ENCODE data around the gene ZNF394.
"Not testable (repeated sequence)": the region's sequence is repeated elsewhere in the genome, so short reads cannot be mapped to it uniquely, and the experiment has no call there.

ZNF394 gene

DNA sequence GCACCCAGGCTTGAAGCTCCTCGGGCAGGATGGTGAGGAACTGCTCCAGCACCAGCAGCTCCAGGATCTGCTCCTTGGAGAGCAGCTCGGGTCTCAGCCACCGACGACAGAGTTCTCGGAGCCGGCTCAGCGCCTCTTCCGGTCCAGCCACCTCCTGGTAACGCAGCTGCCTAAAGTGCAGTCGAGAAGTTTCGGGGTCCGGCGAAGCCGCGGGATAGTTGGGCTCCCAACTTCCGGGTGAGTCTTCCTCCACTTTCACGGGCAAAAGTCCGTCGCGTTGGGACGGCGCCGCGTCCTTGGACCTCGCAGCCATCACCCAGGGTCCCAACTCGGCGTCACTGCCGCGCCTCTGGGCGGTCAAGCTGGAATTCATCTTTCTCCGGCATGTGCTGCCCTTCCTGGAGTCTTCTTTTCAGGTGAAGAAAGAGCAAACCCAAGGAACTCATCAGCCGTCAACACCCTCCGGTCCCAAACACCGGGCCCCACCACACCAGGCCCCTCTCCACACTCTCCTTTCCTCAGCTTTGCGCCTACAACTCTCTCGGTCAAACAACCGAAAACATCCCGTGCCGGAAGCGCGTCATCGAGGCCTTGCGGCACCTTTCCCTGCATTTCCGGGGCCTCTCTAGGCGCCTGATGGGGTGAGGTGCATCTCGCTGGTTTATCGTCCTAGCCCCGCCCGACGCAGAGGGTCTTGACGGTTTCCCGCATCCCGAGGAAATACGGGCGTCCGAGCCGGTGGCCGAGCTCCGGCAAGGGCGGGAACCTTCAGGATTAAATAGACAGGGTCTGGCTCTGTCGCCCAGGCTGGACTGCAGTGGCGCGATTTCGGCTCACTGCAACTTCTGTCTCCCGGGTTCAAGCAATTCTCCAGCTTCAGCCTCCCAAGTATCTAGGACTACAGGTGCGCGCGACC lies at the start of gene ZNF394:
Gene ZNF394, minus strand, starts transcription at position 561 of the 916 bp plus-strand sequence. Its CDS starts 188 bp downstream, at position 373.
- DNase-seq (ENCODE audit: low read depth in 3 of 3), result peak; percentile 66 to 77 (median 76)

GRCh38 chr7:99549545-99549944 lies 49.5 kb upstream of the ZNF394 start:
- DNase-seq (ENCODE audit: low read depth in 3 of 3), result not testable (repeated sequence)

DNA sequence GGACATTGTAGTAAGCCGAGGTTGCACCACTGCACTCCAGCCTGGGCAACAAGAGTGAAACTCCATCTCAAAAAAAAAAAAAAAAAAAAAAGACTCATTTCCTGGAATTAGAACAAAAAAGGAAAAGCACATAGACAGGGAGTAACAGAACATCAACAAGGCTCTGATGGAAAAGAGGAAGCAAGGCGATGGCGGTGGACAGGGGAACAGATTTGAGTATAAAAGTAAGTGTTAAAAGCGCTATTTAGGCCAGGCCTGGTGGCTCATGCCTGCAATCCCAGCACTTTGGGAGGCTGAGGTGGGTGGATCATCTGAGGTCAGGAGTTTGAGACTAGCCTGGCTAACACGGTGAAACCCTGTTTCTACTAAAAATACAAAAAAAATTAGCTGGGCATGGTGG lies 45.2 kb upstream of the ZNF394 start:
- DNase-seq (ENCODE audit: low read depth in 3 of 3), result not testable (repeated sequence)

DNA sequence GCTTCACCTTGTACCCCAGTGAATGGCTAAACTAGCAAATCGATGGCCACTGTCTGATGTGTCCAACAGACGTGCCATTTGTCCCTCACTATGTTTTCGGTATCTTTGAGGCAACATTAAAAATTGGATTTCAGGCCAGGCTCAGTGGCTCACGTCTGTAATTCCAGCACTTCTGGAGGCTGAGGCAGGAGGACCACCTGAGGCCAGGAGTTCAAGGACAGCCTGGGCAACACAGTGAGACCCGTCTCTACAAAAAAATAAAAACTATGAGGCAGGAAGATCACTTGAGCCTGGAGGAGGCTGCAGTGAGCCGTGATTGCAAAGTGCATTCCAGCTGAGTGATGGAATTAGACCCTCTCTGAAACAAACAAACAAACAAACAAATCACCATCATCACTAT lies 43.8 kb upstream of the ZNF394 start:
- no peak for DNase-seq (ENCODE audit: low read depth in 3 of 3)

GRCh38 chr7:99543081-99543671 lies 43.1 kb upstream of the ZNF394 start:
- no peak for DNase-seq (ENCODE audit: low read depth in 3 of 3)

- DNase-seq (ENCODE audit: low read depth in 3 of 3), result no peak
These were observed 41.1 kb upstream of the ZNF394 start for GRCh38 chr7:99541212-99541611.

DNA sequence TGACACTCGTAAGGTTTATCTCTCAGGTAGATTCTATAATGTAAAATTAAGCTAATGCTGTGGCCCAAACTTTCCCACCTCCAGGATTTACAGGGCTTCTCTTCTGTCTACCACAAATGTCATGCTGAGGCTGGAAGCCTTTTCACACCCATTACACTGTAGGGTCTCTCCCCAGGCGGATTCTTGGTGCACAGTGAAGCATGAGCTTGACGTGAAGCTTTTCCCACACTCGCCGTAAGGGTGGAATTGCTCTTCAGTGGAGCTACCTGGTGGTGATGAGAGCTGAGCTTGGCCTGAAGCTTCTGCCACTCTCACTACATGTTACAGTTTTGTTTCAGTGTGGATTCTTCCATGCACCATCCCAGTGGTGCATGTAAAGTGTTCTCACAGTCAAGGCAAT lies 40.5 kb upstream of the ZNF394 start:
- no peak for DNase-seq (ENCODE audit: low read depth in 3 of 3)

DNA sequence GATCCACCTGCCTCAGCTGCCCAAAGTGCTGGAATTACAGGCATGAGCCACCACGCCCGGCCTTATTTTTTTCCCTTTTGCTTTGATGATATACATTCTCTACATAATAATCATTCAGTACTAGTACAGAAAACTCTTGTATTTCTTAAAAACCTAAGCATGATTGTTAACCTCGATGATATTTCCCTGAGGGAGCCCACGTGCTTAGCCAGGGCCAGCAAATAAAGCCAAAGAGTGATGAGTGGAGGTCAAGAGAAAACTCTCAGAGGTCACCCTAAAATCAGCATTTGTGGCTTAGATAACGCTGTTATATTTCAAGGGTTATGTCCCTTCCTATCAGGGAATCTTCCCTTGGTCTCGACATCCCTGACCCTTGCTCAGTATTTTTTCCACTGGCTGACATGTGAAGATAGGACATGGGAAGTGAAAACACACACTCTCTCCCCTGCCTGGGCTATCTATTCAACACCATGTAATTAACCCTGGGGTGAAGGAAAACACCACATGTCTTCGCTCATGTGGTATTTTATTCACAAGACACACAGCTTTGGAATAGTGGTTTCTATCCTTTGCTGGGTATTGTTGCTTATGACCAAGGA lies 39.2 kb upstream of the ZNF394 start:
- no peak for DNase-seq (ENCODE audit: low read depth in 3 of 3)

DNA sequence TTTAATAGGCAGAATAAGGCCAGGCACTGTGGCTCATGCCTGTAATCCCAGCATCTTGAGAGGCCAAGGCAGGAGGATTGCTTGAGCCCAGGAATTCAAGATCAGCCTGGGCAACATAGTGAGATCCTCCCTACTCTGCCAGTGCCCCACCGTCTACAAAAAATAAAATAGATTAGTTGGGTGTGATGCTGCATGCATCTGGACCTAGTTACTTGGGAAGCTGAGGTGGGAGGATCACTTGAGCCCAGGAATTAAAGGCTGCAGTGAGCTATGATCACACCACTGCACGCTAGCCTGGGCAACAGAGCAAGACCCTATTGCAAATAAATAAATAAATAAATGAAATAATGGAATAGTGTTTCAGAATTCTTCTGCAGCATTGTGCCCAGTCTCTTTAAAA lies 35.6 kb upstream of the ZNF394 start:
- DNase-seq (ENCODE audit: low read depth in 3 of 3), result no peak

DNA sequence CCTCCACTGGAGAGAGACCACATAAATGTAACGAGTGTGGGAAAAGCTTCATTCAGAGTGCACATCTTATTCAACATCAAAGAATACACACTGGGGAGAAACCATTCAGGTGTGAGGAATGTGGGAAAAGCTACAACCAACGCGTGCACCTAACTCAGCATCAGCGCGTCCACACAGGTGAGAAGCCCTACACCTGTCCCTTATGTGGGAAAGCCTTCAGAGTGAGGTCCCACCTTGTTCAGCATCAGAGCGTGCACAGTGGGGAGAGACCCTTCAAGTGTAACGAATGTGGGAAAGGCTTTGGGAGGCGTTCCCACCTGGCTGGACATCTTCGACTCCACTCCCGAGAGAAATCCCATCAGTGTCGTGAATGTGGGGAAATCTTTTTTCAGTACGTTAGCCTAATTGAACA lies 31.3 kb upstream of the ZNF394 start:
- DNase-seq (ENCODE audit: low read depth in 3 of 3), result no peak

- DNase-seq (ENCODE audit: low read depth in 3 of 3), result no peak
These were observed 25.8 kb upstream of the ZNF394 start for GRCh38 chr7:99525713-99526440.

DNA sequence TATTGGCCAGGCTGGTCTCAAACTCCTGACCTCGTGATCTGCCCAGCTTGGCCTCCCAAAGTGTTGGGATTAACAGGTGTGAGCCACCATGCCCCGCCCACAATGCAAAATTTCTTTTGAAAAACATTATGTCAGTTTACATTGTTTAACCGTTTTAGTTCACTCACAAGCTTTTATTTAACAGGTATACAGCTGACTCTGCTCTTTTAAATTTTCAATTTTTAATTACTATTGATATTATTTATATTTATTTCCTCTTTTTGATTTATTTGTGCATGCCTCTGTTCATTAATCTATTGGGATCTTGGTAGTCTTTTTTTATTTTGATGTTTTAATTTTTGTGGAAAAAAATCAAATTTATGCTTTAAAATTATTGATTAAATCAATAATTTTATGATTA lies 21.3 kb upstream of the ZNF394 start:
- DNase-seq (ENCODE audit: low read depth in 3 of 3), result no peak

DNA sequence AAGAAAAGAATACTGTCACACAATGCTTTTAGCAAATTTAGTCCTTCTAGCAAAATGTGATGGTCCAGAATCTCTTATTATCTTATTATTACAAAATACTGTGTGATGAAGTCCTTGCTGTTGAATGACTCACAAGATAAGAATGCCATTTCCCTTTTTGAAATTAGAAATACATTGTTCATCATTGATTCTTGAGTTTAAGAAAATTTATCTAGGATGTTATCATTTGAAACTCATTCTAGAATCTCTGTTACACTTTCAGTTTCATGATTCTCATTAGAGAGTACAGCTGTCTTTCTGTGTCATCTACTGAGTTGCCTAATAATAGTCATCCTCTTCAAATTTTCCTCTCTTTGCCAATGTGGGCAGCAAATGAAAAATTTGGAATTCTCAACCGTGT lies 14.0 kb upstream of the ZNF394 start:
- no peak for DNase-seq (ENCODE audit: low read depth in 3 of 3)

DNA sequence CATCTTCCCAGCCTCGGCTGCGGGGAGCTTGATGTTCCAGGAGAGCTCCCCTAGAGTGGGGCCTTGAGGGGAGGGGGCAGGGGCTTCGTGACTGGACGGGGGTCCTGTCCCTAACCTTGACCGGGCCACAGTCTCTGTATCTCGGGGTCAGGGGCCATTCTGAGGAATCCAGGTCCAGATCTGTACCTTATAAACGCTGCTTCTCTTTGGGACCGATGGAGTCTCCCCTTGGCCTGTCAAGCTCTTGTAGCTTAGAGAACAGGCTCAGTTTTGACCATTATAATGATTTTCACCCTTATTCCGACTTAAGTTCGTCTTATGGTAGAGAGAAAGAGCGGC lies 5.2 kb upstream of the ZNF394 start:
- no peak for DNase-seq (ENCODE audit: low read depth in 3 of 3)

GRCh38 chr7:99504603-99505323 lies 4.7 kb upstream of the ZNF394 start, which contains the start of gene ZKSCAN5:
TSS of gene ZKSCAN5 (plus strand) at chr7:99504662. CDS start at chr7:99506045, 1,383 bp downstream.
- peak; percentile 93 to 97 (median 93) for DNase-seq (ENCODE audit: low read depth in 3 of 3)

GRCh38 chr7:99504281-99504602 lies 4.2 kb upstream of the ZNF394 start:
- DNase-seq (ENCODE audit: low read depth in 3 of 3), result no peak

- not testable (repeated sequence) for DNase-seq (ENCODE audit: low read depth in 3 of 3)
These were observed 1.2 kb upstream of the ZNF394 start for GRCh38 chr7:99501236-99501635.

DNA sequence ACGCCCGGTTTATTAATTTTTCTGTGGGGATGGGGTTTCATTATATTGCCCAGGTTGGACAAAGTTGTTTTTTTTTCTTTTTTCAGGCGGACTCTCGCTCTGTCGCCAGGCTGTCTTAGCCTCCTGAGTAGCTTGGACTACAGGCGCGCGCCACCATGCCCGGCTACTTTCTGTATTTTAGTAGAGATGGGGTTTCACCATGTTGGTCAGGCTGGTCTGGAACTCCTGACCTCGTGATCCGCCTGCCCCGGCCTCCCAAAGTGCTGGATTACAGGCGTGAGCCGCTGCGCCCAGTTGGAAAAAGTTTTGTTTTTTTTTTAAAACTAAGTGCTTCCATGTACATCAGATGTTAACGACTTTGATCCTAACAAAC lies 542 bp upstream of the ZNF394 start:
- DNase-seq (ENCODE audit: low read depth in 3 of 3), result no peak

- no peak for DNase-seq (ENCODE audit: low read depth in 3 of 3)
These were observed 735 bp downstream of the ZNF394 start for GRCh38 chr7:99499371-99499720.

- no peak for DNase-seq (ENCODE audit: low read depth in 3 of 3)
These were observed 1.5 kb downstream of the ZNF394 start for GRCh38 chr7:99498546-99498944.

DNA sequence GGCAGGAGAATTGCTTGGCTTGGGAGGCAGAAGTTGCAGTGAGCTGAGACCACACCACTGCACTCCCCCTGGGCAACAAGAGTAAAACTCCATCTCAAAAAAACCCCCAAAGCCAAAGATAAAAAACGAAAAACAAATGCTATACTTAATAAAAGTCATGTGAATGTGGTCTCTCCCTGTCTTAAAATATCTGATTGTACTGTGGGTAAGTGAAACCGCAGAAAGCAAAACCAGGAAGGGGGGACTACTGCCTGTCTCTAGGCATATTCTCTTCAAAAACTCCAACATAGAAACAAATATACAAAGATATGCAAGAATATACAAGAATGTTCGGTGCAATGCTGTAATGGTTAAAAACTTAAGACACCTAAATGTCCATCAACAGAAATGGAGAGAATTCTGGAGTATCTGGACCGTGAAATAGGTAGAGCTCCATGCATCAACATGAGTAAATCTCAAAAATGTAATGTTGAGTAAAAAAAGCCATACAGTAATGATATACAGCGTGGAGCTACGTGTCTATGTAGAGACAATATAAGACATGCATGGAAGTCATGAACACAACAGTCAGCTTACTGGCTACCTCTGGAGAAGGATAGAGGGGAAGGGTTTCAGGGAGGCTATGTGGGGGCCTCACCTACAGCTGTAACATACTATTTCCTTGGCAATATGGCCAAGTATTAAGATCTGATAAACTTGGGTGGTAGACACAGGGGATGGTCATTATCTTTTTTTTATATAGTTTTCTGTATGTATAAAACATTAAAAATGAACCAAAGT lies 2.1 kb downstream of the ZNF394 start:
- DNase-seq (ENCODE audit: low read depth in 3 of 3), result no peak

All from stimulated activated CD4-positive, alpha-beta T cell treated with anti-CD3 and anti-CD28 coated beads, TNF-alpha, amount 100 ng/mL, for 4 hours (primary cell).